NCI-H146 treated with DMSO at 0.1 percent for 48 hours (cell line): ENCODE data around the gene USP25.

Source experiments
- DNase-seq: peaks from one replicate; lab custom pipeline; 2025; ENCODE audit not compliant: unreplicated experiment; lab: John Stamatoyannopoulos, UW

USP25 gene

DNA sequence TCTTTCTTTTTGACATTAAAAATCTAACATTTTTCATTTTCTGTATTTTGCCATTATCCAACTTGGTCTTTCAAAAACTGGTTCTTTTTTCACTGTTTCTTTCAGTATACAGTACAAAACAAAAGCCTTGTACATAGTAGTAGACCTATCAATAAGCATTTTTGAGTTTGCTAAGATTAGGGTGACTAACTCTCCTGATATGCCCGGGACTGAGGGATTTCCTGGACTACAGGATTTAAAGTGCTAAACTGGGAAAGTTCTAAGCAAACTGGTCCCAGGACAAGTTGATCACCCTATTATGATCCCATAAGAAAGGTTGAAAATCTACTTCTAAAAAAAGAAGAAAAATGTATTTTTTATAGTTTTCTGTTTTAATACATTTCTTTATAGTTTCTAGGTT is 120.9 kb downstream of the USP25 start:
- DNase-seq, result no peak

- no peak for DNase-seq
These were observed 122.4 kb downstream of the USP25 start for GRCh38 chr21:15852146-15852545.

DNA sequence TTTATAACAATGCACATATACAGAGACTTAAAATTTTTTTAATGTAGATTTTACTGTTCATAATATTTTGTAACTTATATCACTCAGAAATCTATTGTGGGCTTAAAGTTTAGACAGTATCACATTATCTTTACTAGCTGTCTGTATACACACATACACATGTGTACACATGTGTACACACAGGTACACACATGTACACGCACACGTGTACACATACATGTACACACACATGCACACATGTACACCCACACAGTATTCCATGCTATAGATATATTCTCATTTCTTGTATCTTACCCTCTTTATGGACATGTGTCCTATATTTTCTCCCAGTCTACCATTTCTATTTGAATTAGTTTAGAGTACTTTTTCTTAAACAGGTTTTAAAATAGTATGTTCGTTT is 123.3 kb downstream of the USP25 start:
- DNase-seq, result no peak

DNA sequence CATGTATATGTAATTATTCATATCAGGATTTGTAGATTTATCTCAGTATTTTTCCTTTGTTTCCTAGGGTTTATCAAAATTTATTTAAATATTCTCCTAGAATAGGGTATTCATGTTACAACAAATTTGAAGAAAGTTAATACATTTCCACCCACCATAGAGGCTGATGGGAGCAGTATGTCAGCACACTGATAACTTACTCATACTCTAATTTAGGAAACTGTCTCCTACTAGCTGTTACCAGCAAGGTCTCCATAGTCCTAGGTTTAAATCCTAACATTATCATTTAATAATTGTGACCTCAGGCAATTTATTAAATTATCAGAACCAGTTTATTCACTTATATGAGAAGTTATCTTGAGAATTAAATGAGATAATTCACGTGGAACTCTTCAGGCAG is 127.0 kb downstream of the USP25 start:
- DNase-seq, result no peak

DNA sequence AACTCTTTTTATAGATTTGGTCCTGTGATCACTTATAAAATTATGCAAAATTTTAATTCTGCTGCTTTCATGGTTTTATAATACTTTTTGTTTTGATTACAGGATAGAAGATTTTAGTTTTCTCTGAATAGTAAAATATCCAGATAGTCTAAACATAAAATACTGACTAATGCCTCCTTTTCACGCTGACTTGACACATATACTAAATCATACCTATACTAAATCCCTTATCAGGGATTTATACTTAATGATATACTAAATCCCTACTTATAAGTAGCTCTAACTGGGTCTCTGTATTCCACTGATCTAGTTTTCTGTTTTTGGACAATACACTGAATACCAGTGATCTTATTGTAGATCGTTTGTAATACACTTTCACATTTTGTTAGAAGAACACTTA is 128.0 kb downstream of the USP25 start:
- no peak for DNase-seq

- no peak for DNase-seq
These were observed 130.8 kb downstream of the USP25 start for GRCh38 chr21:15860541-15860940.

GRCh38 chr21:15868940-15869339 is 139.2 kb downstream of the USP25 start:
- no peak for DNase-seq

DNA sequence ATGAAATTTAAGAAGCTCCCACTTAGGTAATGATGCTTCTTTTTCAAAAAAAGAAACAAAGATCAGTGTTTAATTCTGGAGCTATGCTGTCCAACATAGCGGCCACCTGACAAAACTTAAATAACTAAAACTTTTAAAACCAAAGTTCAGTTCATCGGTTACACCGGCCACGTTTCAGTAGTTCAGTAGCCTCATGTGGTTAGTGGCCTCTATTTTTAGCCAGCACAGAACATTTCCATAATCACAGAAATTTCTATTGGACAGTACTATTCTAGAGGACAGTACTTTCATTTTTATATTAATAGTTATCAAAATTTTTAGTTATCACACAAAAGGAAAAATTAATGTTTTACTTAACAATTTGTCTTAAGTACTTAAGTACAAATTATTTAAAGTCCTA is 141.0 kb downstream of the USP25 start:
- DNase-seq, result no peak

DNA sequence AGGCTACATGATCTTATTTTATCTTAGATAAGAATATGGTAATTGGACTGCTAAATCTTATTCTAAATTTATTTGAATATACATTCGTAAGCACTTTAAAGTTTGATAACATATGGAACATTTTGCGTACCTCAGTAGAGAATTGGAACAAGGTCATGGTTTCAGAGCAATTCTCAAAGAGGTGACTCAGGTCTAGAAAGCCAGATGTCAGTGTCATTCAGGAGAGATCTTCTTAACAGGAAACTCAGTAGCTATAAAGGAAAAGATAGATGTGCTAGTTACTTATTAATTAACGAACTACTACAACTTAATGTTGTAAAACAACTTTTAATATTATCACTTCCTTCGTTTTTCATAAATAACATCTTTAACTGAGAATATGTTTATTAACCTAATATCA is 142.5 kb downstream of the USP25 start:
- DNase-seq, result no peak

DNA sequence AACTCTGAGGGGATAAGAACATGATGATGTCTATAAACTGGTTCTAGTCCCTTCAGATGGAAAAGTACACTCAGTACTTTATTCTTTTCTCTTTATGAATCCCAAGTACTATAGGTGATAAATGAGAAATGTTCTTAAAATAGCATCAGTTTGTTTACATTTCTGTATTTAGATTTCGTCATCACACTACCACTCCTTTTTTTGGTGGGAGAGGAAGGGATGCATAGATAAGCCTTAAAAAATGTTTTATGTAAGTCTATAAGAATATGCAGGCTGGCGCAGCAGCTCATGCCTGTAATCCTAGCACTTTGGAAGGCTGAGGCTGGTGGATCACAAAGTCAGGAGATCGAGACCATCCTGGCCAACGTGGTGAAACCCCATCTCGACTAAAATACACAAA is 144.8 kb downstream of the USP25 start:
- DNase-seq, result no peak

GRCh38 chr21:15875286-15875685 is 145.5 kb downstream of the USP25 start:
- no peak for DNase-seq

GRCh38 chr21:15893902-15894301 is 164.1 kb downstream of the USP25 start:
- no peak for DNase-seq

GRCh38 chr21:15894596-15894995 is 164.8 kb downstream of the USP25 start:
- DNase-seq, result no peak

- DNase-seq, result no peak
These were observed 165.6 kb downstream of the USP25 start for GRCh38 chr21:15895142-15896106.

DNA sequence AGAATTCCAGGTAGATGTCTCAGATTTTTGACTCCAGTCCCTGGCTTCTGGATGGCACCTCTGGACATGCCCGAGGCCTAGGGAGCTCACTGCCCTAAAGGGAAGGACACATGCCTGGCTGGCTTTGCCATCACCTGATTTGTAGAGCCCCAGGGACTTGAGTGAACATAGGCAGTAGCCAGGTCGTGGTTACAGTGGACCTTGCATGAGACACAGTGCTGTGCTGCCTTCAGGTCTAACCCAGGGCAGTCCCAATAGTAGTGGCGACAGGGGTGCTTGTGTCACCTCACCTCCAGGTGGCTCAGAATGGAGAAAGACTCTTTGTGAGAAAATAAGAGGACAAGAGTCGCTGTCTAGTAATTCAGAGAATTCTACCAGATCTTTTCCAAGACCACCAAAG is 166.7 kb downstream of the USP25 start:
- no peak for DNase-seq

- DNase-seq, result no peak
These were observed 174.6 kb downstream of the USP25 start for GRCh38 chr21:15904389-15904788.

DNA sequence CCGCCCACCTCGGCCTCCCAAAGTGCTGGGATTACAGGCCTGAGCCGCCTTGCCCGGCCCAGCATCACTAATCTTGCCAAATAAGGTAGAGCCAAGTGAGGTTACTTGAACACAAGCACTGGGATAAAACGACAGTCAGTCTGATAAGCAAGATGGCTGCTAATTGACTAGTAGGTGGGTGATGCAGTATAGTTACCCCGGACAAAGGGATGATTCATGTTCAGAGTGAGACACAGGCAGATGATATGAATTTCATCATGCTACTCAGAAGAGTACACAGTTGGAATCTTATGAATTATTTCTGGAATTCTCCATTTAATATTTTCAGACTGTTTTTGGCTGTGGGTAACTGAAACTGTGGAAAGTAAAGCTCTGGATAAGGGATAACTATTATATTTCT is 178.4 kb downstream of the USP25 start:
- DNase-seq, result no peak

- no peak for DNase-seq
These were observed 198.4 kb downstream of the USP25 start for GRCh38 chr21:15928196-15928595.

GRCh38 chr21:15928686-15929425 is 199.1 kb downstream of the USP25 start:
- no peak for DNase-seq

DNA sequence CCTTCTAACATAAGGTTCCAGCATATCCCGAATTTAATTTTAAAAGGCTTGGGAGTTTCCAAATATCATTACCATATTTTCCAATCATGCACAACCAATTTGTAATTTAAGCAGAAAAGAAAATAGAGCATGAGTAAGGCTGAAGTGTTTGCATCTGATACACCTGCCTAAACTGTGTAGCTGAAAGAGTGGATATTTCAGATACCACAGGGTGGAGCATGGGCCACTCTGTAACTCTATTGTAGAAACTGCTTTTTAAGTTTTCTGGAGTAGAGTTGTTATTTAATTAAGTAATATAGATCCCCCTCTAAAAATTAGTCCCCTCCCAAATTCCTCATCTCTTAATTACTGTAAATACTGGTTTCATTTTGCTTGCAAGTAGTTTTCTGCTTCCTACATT is 199.8 kb downstream of the USP25 start:
- DNase-seq, result no peak
